Activated naive CD4-positive, alpha-beta T cell treated with anti-CD3 and anti-CD28 coated beads for 36 hours (primary cell): Measurements from ENCODE around the gene DRC7. TPM values are rescaled to one million over a fixed set of nuclear protein-coding genes. Genes with fewer than 3 reads are reported as not detected.
"Not testable (repeated sequence)": the region's sequence is repeated elsewhere in the genome, so short reads cannot be mapped to it uniquely, and the experiment has no call there.

Experiments used
- CTCF ChIA-PET: fragments of 350-600 bp; sonication (Branson Sonifier 250); formaldehyde crosslinking; loops from one replicate; lab custom pipeline; 2021; ENCODE audit warnings: antibody characterized with exemption; lab: Charles Lee
- DNase-seq: peaks from one replicate; pipeline ENCODE4 v3.0.0-alpha.2; 2020
- H3K27ac Mint-ChIP-seq: one replicate; pipeline ENCODE4 v1.8.0; 2021; ENCODE audit warnings: mild to moderate bottlenecking, mixed read lengths
- H3K27me3 Mint-ChIP-seq: one replicate; pipeline ENCODE4 v1.8.0; 2021; ENCODE audit warnings: low read depth, mixed read lengths
- H3K36me3 Mint-ChIP-seq: one replicate; pipeline ENCODE4 v1.8.0; 2021; ENCODE audit warnings: low read depth, mixed read lengths
- H3K4me1 Mint-ChIP-seq: one replicate; pipeline ENCODE4 v1.8.0; 2021; ENCODE audit warnings: low read depth, mixed read lengths
- H3K4me3 Mint-ChIP-seq: one replicate; pipeline ENCODE4 v1.8.0; 2021; ENCODE audit warnings: mild to moderate bottlenecking, moderate library complexity, mixed read lengths
- H3K9me3 Mint-ChIP-seq: one replicate; pipeline ENCODE4 v1.8.0; 2021; ENCODE audit warnings: mixed read lengths
- intact Hi-C: fragments of 100-400 bp; cut with micrococcal nuclease; formaldehyde crosslinking; loops from one replicate; pipeline ENCODE4 v1.15.1; 2023
- total RNA-seq, 2 experiments: library from RNA; stranded (reverse); gene quantifications; one replicate each; pipeline ENCODE4 v1.2.3, GENCODE V29; 2021

The DRC7 gene
- total RNA-seq, 2 experiments from 2014 or later, result 0.49 TPM; not detected in 1

DNA sequence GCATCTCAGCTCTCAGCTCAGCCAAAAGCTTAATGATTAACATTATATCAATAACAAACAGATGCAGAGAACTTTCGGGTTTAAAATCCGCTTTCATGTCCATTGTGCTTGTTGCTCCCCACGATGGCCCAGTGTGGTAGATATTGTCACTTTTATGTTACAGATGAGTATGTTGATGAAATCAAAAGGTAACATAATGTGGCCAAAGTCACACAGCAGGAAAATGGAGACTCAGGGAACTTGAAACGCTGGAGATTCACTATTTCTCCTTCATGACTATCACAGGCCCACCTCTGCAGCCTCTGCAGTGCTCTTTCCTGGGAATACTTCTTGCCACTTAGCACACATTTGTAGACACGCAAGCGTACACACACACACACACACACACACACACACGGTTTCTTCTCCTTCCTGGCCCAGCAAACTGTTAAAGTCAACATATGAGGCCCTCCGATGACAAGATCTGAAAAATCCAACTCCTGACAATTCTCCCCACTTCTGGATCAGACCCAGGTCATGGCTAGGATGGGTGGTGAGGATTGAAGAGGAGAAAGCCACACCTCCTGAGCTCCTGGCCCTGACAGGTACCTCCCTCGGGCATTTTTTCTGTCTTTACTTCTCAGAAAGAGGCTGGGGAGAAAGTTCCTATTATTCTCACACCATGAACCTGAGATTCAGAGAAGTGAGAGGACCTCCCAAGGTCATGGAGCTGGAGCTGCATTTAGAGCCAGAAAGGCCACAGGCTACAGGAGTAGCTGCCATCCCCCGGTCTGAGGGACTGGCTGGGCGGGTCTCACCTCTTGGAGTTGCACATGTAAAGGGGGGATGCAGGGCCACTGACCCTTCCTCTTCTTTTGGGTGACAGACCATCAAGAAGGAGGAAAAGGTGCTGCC lies 9.7 kb downstream of the DRC7 start:
- Mint-ChIP-seq H3K27me3 (no peaks in the 10 kb centered on the region), H3K27ac (no peak overlapping the region), H3K4me3 (no peak overlapping the region), H3K9me3 (no peaks in the 10 kb centered on the region), H3K4me1 (peaks cover 2% of the 10 kb centered on the region), H3K36me3 (no peaks in the 10 kb centered on the region)
- CTCF ChIA-PET, result interaction anchor here (0.6 kb wide), 1 partner anchor 95 kb away, joined by 3 read pairs; no protein-coding TSS in a partner anchor
- no peak for DNase-seq
- intact Hi-C loops, result no loop called here

GRCh38 chr16:57704905-57705852 lies 10.6 kb downstream of the DRC7 start:
- Mint-ChIP-seq H3K4me1 (peaks cover 2% of the 10 kb centered on the region), H3K9me3 (no peaks in the 10 kb centered on the region), H3K27ac (no peak overlapping the region), H3K4me3 (no peak overlapping the region), H3K27me3 (no peaks in the 10 kb centered on the region), H3K36me3 (no peaks in the 10 kb centered on the region)
- no peak for DNase-seq
- CTCF ChIA-PET, result interaction anchor here (0.6 kb wide), 1 partner anchor 96 kb away, joined by 3 read pairs; no protein-coding TSS in a partner anchor
- intact Hi-C loops, result no loop called here

DNA sequence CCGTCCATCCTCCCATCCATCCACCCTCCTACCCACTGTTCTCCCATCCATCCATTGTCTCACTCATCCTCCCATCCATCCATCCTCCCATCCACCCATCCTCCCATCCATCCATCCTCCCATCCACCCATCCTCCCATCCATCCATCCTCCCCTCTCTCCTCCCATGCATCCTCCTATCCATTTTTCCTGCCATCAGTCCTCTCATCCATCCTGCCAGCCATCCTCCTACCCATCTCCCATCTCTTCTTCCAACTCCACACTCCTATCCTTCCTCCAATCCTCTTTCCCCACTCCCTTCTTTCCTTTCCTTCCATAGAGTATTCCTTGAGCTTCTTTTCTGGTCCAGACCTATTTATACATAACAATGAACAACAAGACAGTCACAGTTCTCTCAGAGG lies 12.1 kb downstream of the DRC7 start:
- CTCF ChIA-PET, result no interaction called here
- Mint-ChIP-seq H3K27me3 (no peaks in the 10 kb centered on the region), H3K4me3 (no peak overlapping the region), H3K4me1 (peaks cover 2% of the 10 kb centered on the region), H3K36me3 (no peaks in the 10 kb centered on the region), H3K9me3 (no peaks in the 10 kb centered on the region), H3K27ac (no peak overlapping the region)
- DNase-seq, result no peak
- intact Hi-C loops, result no loop called here

- Mint-ChIP-seq H3K27ac (no peak overlapping the region), H3K36me3 (no peaks in the 10 kb centered on the region), H3K27me3 (no peaks in the 10 kb centered on the region), H3K4me1 (peaks cover 2% of the 10 kb centered on the region), H3K9me3 (no peaks in the 10 kb centered on the region), H3K4me3 (no peak overlapping the region)
- intact Hi-C loops, result no loop called here
- CTCF ChIA-PET, result no interaction called here
- no peak for DNase-seq
These were observed 12.7 kb downstream of the DRC7 start for GRCh38 chr16:57707331-57707730.

GRCh38 chr16:57708168-57708567 lies 13.6 kb downstream of the DRC7 start:
- H3K4me3 Mint-ChIP-seq, result no peak overlapping the region
- CTCF ChIA-PET, result no interaction called here
- no peak overlapping the region for H3K27ac Mint-ChIP-seq
- H3K4me1 Mint-ChIP-seq, result peaks cover 2% of the 10 kb centered on the region
- no peaks in the 10 kb centered on the region for H3K27me3 Mint-ChIP-seq
- intact Hi-C loops, result no loop called here
- H3K9me3 Mint-ChIP-seq, result no peaks in the 10 kb centered on the region
- DNase-seq, result no peak
- no peaks in the 10 kb centered on the region for H3K36me3 Mint-ChIP-seq

- Mint-ChIP-seq H3K4me3 (no peak overlapping the region), H3K9me3 (no peaks in the 10 kb centered on the region), H3K27me3 (no peaks in the 10 kb centered on the region), H3K27ac (no peak overlapping the region), H3K4me1 (peaks cover 2% of the 10 kb centered on the region), H3K36me3 (no peaks in the 10 kb centered on the region)
- no peak for DNase-seq
- intact Hi-C loops, result no loop called here
- CTCF ChIA-PET, result no interaction called here
These were observed 15.1 kb downstream of the DRC7 start for GRCh38 chr16:57709663-57710062.

- no peaks in the 10 kb centered on the region for H3K36me3 Mint-ChIP-seq
- H3K27me3 Mint-ChIP-seq, result no peaks in the 10 kb centered on the region
- H3K4me1 Mint-ChIP-seq, result peaks cover 2% of the 10 kb centered on the region
- intact Hi-C loops, result no loop called here
- DNase-seq, result no peak
- CTCF ChIA-PET, result interaction anchor here (1.9 kb wide), 1 partner anchor 135 kb away, joined by 8 read pairs; no protein-coding TSS in a partner anchor
- no peak overlapping the region for H3K27ac Mint-ChIP-seq
- no peaks in the 10 kb centered on the region for H3K9me3 Mint-ChIP-seq
- no peak overlapping the region for H3K4me3 Mint-ChIP-seq
These were observed 16.7 kb downstream of the DRC7 start for GRCh38 chr16:57711346-57711745.

- Mint-ChIP-seq H3K4me1 (peaks cover 2% of the 10 kb centered on the region), H3K27me3 (no peaks in the 10 kb centered on the region), H3K4me3 (no peak overlapping the region), H3K36me3 (no peaks in the 10 kb centered on the region), H3K27ac (no peak overlapping the region), H3K9me3 (no peaks in the 10 kb centered on the region)
- intact Hi-C loops, result no loop called here
- no peak for DNase-seq
- CTCF ChIA-PET, result interaction anchor here (0.8 to 1.9 kb wide), 3 partner anchors 46 to 136 kb away, joined by 3 to 8 read pairs (median 3); no protein-coding TSS in a partner anchor
These were observed 17.4 kb downstream of the DRC7 start for GRCh38 chr16:57711993-57712392.

DNA sequence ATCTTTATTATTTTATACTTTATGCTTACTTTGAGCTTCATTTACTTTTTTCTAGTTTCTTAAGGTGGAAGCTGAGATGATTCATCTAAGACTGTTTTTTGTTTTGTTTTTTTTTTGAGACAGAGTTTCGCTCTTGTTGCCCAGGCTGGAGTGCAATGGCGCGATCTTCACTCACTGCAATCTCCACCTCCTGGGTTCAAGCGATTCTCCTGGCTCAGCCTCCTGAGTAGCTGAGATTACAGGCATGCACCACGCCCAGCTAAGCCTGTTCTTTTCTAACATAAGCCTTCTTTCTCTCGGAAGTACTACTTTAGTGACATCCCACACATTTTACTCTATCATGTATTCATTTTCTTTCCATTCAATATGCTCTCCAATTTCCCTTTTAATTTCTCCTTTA lies 18.0 kb downstream of the DRC7 start:
- DNase-seq, H3K27me3 Mint-ChIP-seq, H3K4me3 Mint-ChIP-seq, H3K27ac Mint-ChIP-seq, H3K4me1 Mint-ChIP-seq, H3K36me3 Mint-ChIP-seq, intact Hi-C loops, H3K9me3 Mint-ChIP-seq: not testable (repeated sequence)
- CTCF ChIA-PET, result interaction anchor here (0.8 to 1.9 kb wide), 3 partner anchors 45 to 136 kb away, joined by 3 to 8 read pairs (median 3); no protein-coding TSS in a partner anchor

DNA sequence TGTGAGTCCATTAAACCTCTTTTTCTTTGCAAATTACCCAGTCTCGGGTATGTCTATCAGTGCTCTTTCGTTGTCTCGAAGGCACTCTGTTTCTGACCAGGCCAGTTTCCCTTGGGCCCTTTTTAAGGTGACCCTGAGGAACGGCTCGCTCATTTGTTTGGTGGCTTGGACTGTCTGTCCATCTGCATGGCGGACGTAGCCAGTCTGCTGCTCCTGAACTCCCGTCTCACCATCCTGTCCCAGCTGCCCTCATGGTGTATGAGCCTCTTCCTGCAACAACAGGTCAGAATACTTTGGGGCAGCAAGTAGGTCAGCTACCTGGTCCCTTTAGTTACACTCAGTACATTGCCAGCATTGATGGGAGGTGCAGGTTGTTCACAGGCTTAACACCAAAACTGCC lies 19.0 kb downstream of the DRC7 start:
- no peaks in the 10 kb centered on the region for H3K36me3 Mint-ChIP-seq
- H3K27me3 Mint-ChIP-seq, result no peaks in the 10 kb centered on the region
- CTCF ChIA-PET, result interaction anchor here (1.1 to 1.5 kb wide), 2 partner anchors 65 to 137 kb away, joined by 3 to 4 read pairs; no protein-coding TSS in a partner anchor
- intact Hi-C loops, result no loop called here
- no peak for DNase-seq
- H3K27ac Mint-ChIP-seq, result no peak overlapping the region
- no peaks in the 10 kb centered on the region for H3K4me1 Mint-ChIP-seq
- H3K9me3 Mint-ChIP-seq, result no peaks in the 10 kb centered on the region
- H3K4me3 Mint-ChIP-seq, result no peak overlapping the region

DNA sequence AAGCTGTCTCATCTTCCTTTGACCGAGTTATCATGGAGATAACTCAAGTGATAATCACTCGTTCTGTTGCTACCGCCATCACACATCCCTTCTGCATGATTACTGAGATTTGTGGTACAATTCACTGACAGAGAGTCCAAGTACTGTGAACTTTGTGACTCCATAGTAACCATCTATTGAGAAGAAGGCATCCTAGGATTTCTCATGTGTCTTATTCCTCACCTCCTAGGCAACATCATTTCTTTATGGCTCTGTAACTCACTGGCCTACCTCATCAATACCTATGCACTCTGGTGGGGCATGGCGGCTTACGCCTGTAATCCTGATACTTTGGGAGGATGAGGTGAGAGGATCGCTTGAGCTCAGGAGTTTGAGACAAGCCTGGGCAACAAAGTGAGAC lies 19.4 kb downstream of the DRC7 start:
- CTCF ChIA-PET, result interaction anchor here (1.1 to 1.5 kb wide), 2 partner anchors 66 to 138 kb away, joined by 3 to 4 read pairs; no protein-coding TSS in a partner anchor
- Mint-ChIP-seq H3K36me3 (no peaks in the 10 kb centered on the region), H3K9me3 (no peaks in the 10 kb centered on the region), H3K27me3 (no peaks in the 10 kb centered on the region), H3K27ac (no peak overlapping the region), H3K4me3 (no peak overlapping the region), H3K4me1 (no peaks in the 10 kb centered on the region)
- intact Hi-C loops, result no loop called here
- DNase-seq, result no peak

- peak; percentile 66 for DNase-seq
- Mint-ChIP-seq H3K27me3 (no peaks in the 10 kb centered on the region), H3K4me1 (no peaks in the 10 kb centered on the region), H3K9me3 (no peaks in the 10 kb centered on the region), H3K4me3 (no peak overlapping the region), H3K27ac (no peak overlapping the region), H3K36me3 (no peaks in the 10 kb centered on the region)
- intact Hi-C loops, result loop anchor here (1.0 kb wide), 2 partner anchors 71 to 144 kb away; no protein-coding TSS in a partner anchor
- CTCF ChIA-PET, result interaction anchor here (0.6 to 1.6 kb wide), 4 partner anchors 73 to 1533 kb away, joined by 3 read pairs; no protein-coding TSS in a partner anchor
These were observed 25.6 kb downstream of the DRC7 start for GRCh38 chr16:57720142-57720575.
